Adipose tissue (tissue), 3 donors: ENCODE measurements around the gene MAGI2. TPM values are rescaled to one million over a fixed set of nuclear protein-coding genes. Genes with fewer than 3 reads are reported as not detected.

ENCODE experiments used
- H3K27ac ChIP-seq: one replicate; pipeline ENCODE4 v1.5.1; 2013; ENCODE audit warnings: low read depth, low read length
- WGBS, 3 donors: extraction: QIAGEN DNeasy Blood & Tissue Kit; methylation state at CpG; one replicate each; pipeline ENCODE4 v1.1.7; 2013; 5-methylcytosine and 5-hydroxymethylcytosine counted together
- polyA plus RNA-seq, 3 donors: library from polyadenylated mRNA; stranded (reverse); fragments of 200-250 nt; gene quantifications; one replicate each; pipeline ENCODE4 v1.2.3, GENCODE V29; 2013
- donor health status: healthy with polysubstance abuse.
- donor health status: Bipolar disorder and iron deficiency.
- donor health status: healthy.

The MAGI2 gene
- polyA plus RNA-seq, 3 donors, result 0.81 to 3.2 (median 2.2) TPM

DNA sequence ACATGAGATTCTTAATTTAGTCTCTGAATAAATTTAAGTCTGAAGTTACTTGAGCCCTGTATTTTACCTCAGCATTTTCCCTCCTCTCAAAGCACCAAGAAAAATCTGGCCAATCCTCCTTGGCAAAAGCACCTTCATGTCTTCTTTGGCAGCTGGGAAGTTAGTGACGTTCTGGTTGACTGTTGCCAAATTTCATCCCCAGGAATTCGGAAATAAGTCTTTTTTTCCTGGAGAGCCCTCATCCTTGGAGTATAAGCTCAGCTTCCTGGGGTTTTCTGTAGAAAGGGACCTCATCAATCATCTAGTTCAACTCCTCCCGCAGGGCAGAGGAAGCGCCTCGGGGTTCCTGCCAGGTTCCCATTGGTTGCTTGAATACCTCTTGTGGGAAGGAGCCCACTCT is 1277.3 kb downstream of the MAGI2 start:
- WGBS, 3 donors, result 21 to 50% (median 38%) methylated on average over 5 of the region's 5 CpGs
- H3K27ac ChIP-seq, result no peak overlapping the region

DNA sequence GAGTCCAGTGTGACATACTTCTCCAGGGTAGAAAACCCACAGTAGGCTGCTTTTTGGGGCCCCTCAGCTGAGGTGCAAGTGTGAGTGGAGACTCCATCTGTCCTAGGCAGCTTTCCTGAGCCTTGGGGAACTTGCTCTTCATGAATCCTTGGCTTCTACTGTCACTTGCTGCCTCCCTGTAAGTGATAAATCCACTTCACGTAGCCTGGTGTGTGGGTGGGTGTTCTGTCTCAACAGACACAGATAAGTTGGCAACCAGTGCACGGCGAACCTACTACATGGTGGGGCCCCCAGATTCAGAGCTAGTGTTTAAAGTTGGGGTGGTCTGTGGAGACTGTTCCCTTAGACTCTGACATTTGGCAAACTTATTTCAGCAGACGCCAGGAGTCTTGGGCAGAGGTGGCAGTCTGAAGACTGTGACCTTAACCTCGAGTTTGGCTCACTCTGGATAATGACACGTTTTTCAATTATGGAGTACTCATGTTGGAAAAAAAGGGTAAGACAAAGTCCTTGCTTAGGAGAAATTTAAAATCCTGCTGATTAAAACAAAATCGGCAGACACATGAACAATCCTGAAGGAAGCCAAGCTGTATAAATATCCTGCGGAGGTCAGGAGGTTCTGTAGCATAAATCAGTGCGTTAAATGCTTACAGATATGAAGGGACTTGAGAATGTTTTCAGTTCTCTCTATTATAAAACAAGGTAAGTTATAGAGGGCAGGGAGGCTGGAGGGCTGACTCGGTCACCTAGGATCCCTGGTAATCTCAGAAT is 1278.0 kb downstream of the MAGI2 start:
- 49 to 77% (median 54%) methylated on average over 10 of the region's 10 CpGs for WGBS, 3 donors
- no peak overlapping the region for H3K27ac ChIP-seq

DNA sequence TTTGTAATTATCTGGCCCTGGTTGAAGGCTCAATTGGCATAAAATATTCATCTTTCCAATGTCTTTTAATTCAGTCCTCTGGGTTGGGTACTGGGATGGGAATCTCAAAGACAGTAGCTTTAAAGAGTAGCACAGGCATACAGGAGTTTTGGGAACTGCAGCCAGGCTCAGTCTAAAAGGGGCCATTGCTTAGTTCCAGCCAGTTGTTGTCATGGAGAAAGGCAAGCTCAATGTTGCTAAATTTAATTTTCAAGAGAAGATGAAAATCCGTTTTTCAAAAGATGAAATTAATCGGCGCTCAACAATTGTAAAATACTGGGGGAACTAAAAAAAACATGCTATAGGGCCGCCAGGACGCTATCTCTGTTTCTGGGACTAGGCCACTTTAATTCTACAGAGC is 1279.8 kb downstream of the MAGI2 start:
- no peak overlapping the region for H3K27ac ChIP-seq
- WGBS, 3 donors, result 73 to 90% (median 74%) methylated on average over 5 of the region's 5 CpGs

DNA sequence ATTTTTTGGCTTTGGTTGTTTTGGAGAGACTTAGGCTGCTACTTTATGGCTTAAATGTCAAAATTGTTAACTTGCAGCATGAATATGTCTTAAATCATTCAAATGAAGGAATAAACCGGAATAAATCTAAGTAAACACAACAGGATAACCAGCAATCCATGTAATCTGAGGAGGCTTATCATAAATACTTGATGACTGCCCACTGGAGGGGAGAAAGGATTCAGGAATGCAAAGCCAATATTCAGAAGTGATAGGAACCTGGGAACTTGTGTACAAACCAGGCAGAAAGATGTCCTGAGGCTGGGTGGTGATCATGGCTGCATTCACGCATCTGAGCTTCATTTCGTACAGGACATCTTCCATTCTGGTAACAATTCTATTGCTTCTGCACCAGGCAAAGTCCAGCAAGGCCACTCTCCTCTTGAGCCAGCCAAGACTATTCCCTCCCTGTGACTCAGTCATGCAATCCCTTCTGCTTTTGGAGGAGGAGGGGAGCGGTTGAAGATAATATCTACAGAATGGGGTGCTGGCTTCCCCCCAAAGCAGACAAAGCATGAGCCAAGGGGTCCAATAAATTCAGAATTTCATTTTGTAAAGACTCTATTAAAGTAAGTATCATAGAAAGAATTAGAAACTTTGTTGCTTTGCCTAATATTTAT is 1280.4 kb downstream of the MAGI2 start:
- no peak overlapping the region for H3K27ac ChIP-seq
- 68 to 75% (median 68%) methylated on average over 4 of the region's 4 CpGs for WGBS, 3 donors

DNA sequence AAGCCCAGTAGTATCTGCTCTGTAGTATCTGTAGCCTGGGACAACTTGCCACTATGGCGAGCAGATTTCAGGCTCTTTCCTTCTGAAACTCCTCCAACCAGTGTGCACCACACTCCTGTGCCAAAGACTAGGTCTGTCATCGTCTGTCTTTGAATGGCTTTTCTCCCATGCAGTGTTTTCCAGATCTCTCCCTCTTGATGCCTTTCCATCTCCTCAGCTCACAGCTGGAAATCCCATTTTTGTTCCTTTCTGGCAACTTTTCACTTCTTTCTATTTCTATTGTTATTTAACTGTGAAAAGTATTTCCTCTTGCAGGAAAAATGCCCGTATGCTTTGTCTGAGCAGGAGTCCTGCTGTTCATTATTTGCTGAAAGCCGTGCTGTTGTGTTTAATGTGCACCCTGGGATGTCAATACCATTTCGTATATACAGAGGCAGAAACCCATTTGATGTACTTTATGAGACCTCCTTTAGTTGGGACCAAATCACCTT is 1281.2 kb downstream of the MAGI2 start:
- no peak overlapping the region for H3K27ac ChIP-seq
- WGBS, 3 donors, result 62 to 69% (median 69%) methylated on average over 5 of the region's 5 CpGs

DNA sequence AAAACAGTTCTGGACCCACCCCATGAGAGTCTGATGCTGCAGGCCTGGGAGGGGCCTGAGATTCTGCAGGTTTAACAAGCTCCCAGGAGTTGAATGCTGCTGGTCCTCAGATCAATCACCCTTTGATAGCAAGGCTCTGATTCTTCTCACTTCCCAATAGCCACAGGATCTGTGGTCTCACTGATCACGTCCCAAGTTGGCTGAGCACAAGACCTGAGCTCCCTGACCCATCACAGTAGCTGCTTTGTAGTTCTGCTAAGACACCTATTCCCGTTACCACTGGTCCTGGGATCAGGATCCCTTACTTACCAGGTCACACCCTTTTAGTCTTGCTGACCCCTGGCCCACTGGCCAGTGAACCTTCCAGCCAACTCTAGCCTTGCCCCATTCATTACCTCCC is 1282.1 kb downstream of the MAGI2 start:
- no peak overlapping the region for H3K27ac ChIP-seq
- WGBS, 3 donors, result 92 to 97% (median 96%) methylated on average over 2 of the region's 2 CpGs

DNA sequence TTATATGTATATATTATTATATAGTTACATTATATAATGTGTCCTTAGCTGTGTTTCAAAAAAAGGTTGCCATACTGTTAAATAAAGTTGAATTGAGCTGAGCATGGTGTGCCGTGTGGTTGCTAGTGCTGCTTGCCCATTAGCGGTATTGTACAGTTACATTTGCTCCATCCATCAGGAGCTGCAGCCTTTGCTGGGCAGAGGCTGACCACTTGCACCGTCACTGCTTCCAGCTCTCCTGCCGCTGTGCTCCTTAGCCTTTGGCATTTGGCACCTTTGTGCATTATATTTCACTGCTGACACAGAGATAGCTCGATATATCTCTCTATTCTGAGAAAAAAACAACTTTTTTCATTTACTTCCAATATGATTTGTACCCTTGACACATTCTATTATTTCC is 1282.7 kb downstream of the MAGI2 start:
- 90 to 95% (median 91%) methylated on average over 5 of the region's 5 CpGs for WGBS, 3 donors
- no peak overlapping the region for H3K27ac ChIP-seq

DNA sequence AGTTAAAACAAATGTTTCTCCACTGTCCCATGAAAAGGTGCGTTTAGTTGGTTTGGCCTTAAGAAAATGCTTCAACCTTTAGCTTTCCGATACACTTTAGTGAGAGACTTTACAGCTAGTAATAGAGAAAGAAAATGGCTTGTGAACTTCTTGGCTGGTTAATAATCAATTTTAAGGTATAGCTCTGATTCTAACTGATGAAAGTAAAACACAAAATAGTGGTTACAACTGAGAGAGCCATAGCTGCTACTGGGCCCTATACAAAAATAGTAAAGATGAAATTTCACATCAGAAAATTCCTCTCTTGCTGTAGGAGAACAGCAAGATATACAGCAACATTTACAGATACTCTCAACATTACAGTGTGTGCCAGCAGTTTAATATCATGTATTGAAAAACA is 1283.5 kb downstream of the MAGI2 start:
- 91 to 97% (median 95%) methylated on average over 2 of the region's 2 CpGs for WGBS, 3 donors

DNA sequence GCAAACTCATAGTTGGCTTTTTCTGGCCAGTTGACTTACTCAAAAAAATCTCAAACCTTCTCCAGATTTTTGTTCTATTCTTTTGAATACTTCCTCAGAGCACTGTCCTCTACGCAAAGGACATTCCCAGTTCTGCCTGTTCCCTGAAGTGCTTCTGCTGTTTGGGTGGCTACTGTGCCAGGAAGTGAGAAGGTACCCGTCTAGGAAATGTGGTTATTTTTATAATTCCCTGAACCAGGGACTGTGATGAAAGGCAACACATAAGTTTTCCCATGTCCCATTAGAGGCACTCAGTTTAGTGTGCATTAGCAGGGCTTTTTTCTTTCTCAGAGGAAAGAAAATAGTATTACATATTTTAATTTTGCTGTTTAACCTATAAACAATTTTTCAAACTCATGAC is 1284.6 kb downstream of the MAGI2 start:
- 58 to 71% (median 64%) methylated on average over 2 of the region's 2 CpGs for WGBS, 3 donors
- H3K27ac ChIP-seq, result no peak overlapping the region

More for the DNA sequence above, 1283.5 kb downstream of the MAGI2 start:
- H3K27ac ChIP-seq, result no peak overlapping the region

DNA sequence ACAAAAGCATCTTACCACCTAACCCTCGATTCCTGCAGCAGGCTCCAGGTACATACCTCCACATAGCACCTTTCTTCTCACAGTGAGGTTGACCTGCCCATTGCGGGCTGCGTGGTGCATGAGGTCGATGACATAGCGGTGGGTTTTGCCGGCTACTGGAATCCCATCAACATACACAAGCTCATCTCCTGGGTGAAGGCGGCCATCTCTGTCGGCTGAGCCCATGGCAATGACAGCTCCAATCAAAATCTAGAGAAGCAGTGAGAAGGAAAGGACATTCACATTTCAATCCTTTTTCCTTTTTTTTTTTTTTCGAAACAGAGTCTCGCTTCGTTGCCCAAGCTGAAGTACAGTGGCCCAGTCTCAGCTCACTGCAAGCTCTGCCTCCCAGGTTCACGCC is 1285.6 kb downstream of the MAGI2 start:
- H3K27ac ChIP-seq, result no peak overlapping the region
- WGBS, 3 donors, result 94 to 97% (median 95%) methylated on average over 12 of the region's 12 CpGs

DNA sequence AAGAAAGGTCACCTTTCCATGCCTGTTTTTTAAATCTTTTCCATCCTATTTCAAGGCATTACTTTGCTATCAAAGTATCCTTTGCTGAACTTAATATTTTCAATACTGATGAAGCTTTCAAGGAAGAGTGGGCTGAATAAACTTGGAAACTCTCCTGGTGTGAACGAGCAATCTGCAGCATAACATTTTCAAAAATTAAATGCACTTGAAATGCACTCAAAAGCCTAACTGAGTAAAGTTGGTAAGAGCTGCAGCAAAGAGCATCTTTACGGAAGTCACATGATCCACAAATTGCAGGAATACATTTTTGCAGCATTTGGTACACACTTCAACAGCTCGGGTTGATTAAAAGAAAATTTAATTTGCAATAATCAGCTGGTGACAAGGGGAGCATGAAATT is 1287.6 kb downstream of the MAGI2 start:
- 74 to 80% (median 77%) methylated on average over 3 of the region's 3 CpGs for WGBS, 3 donors
- H3K27ac ChIP-seq, result no peak overlapping the region

DNA sequence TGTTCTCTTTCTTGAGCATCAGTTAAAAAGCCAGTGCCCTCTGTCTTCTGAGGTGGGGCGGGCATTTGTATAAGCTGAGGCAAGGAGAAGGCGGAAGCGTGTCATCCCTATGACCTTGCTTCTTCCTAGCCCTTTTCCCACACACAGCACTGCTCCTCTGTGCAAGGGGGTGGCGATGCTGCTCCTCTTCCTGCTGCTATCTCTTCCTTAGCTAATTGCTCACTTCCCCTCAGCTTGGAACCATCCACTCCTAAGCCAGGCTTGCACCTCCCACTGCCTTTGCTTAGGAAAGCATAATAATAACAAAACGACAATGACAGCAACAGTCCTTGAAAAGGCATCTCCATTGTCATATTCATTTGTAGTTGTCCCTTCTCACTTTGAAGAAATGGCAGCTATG is 1288.0 kb downstream of the MAGI2 start:
- H3K27ac ChIP-seq, result no peak overlapping the region
- 68 to 80% (median 70%) methylated on average over 5 of the region's 5 CpGs for WGBS, 3 donors

DNA sequence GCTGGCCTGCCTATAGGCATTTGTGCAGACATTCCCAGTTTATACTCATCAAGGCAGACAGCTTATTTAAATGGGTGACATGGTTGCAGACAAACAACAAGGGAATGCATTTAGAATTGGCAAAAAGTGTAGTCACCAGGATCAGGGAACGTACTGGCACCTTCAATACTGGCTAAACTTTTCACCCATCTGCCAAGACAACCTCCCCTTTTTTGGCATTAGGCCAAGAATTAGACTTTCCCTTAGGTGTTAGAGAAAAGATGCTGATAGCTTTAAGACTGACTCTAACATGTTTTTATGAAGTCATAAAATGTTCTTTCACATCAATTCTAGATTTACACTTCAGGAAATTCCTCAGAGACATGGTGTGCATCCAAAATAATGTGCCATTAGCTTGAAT is 1289.0 kb downstream of the MAGI2 start:
- WGBS, 3 donors, result 46 to 55% (median 46%) methylated on average over 1 of the region's 1 CpG
- no peak overlapping the region for H3K27ac ChIP-seq

DNA sequence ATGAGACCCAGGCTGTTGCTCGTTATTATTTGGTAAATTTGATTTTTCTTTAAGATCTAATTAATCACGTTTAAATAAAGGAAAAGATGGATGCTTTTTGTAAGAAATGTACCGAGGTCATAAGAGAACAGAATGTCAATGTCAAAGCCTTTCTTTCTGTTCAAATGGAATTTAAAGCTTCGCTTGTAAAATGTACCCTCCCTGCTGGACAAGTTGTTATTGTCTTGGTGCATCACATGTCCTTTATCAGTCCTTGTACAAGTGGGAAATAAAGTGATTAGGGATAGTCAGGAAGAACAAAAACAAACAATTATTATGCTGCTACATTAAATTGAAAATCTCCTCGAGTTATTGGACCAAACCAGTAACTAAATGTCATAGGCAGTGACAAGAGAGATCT is 1291.7 kb downstream of the MAGI2 start:
- 81 to 83% (median 83%) methylated on average over 5 of the region's 5 CpGs for WGBS, 3 donors
- no peak overlapping the region for H3K27ac ChIP-seq

DNA sequence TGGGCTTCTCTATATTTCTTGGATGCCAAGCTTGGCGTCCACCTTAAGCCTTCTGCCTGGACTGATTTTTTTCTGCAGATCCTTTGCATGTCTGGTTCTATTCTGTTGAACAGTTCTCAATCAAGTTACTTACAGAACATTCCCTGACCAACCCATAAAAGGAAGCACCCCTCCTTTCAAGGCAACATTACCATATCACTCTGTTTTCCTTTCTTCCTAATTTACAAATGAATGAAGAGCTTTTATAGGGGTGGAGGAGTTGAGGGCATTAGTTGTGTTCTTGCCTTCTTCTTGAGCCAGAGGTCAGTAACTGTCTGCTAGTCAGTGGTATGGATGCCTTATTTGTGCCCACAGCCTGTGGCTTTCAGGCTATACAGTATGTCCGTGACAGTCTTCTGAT is 1293.9 kb downstream of the MAGI2 start:
- 86 to 94% (median 91%) methylated on average over 2 of the region's 2 CpGs for WGBS, 3 donors
- no peak overlapping the region for H3K27ac ChIP-seq

DNA sequence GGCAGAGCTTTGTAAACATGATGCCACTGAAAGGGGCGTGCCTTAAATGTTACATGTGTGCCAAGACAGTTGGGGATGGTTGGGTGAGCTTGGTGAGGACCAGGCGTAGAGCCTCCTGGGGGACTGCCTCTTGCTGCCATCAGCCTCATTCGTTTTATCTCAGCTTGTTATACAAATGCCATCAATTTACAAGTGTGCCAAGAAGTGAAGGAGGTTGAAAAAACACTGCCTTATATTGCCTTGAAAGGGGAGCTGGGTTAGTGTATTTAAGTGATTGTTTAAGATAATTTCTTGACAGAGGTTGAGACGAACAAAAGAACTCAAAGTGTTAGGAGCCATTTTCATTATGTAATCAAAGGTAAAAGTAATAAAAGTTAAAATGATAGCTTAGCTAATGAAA is 1300.2 kb downstream of the MAGI2 start:
- no peak overlapping the region for H3K27ac ChIP-seq
- 68 to 75% (median 74%) methylated on average over 4 of the region's 4 CpGs for WGBS, 3 donors

DNA sequence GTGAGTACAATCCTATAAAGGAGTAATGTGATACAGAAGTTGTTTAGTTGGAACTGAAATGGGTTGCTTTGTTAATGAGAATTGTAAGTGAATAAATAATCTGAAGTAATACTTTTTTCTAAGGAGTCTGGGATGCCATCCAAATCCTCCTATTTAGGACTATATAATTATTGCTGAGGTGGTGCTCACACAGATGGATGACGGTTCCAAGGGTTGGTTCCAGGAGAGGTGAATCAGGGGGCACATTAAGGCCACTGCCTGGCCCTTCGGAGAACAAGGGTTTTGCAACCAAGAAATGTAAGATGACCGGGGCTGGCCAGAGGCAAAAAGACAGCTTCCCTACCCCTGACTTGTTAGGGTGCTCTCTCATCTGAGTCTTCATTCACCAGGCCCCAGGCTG is 1302.2 kb downstream of the MAGI2 start:
- WGBS, 3 donors, result 60 to 72% (median 64%) methylated on average over 3 of the region's 3 CpGs
- H3K27ac ChIP-seq, result no peak overlapping the region

DNA sequence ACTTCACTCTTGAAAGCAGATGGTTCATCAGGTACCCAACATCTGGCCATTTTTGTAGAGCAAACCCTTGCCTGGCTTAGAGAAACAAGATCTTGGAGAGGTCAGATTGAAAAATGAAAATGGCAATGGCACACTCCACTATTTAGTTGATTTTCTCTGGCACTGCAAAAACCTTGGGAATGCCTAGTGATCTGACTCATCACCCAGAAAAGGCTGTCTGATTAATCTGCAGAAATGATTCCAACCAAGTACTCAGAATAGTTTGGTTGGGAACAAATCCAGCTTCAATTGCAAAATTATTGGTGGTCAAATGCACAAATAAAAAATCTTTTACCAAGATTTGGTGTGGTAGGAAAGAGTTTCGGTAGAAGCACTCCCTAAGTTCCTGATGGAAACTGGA is 1303.7 kb downstream of the MAGI2 start:
- 51 to 86% (median 76%) methylated on average over 1 of the region's 1 CpG for WGBS, 3 donors
- H3K27ac ChIP-seq, result no peak overlapping the region

DNA sequence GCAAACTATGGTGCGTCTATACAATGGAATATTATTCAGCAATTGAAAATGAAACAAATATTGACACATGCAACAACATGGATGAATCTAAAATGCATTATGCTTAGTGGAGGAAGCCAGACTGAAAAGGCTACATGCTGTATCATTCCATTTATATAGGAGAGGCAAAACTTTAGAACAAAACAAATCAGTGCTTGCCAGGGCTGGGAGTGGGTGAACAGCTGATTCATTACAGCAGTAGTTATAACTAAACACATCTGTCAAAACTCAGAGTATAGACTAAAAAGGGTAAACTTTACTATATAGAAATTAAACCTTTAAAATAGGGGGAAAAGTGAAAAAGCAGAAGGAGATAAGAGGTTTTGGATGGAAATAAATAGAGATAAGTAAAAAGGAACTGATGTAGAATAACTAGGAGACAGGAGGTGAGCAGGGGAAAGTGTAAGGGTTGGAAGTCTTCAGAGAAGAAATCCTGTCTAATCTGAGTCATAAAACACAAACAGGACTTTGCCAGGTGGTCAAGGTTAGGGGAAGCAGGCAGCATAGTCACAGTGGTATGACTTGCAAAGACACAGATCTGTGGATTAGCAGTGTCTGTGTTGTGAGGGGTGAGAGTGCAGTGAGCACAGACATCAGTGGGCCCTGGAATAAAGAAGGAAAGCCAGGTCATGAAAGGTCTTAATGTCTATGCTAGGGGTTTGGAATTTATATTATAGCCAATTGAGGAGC is 1305.1 kb downstream of the MAGI2 start:
- WGBS, 3 donors, result 93 to 96% (median 95%) methylated on average over 1 of the region's 1 CpG
- H3K27ac ChIP-seq, result no peak overlapping the region
